ENCODE results near the gene CARF. TPM values are rescaled to one million over a fixed set of nuclear protein-coding genes. Genes with fewer than 3 reads are reported as not detected.
"Not testable (repeated sequence)": the region's sequence is repeated elsewhere in the genome, so short reads cannot be mapped to it uniquely, and the experiment has no call there.

The CARF gene
- 20.0 TPM for total RNA-seq

- FAIRE-seq (no peak), DNase-seq (ENCODE audit: low spot score in 2 of 2) (peak; percentile 80 to 86)
Observed at GRCh38 chr2:202911512-202912341, at the start of gene CARF, which contains the start of gene WDR12. TSS of gene CARF (plus strand) at chr2:202912275. CDS start at chr2:202941903, 29,628 bp downstream. TSS of gene WDR12 (minus strand) at chr2:202911673. CDS start at chr2:202911476, 197 bp downstream.

GRCh38 chr2:202870431-202871299, 41.4 kb upstream of the CARF start:
- peak; percentile 32 to 52 for DNase-seq (ENCODE audit: low spot score in 2 of 2)
- FAIRE-seq: no peak

GRCh38 chr2:202871300-202872141, 40.6 kb upstream of the CARF start, which contains the start of gene ICA1L:
TSS of gene ICA1L (minus strand) at chr2:202871766. CDS start at chr2:202829009, 42,757 bp downstream.
- FAIRE-seq (no peak), DNase-seq (ENCODE audit: low spot score in 2 of 2) (peak; percentile 64 to 69)

- DNase-seq (ENCODE audit: low spot score in 2 of 2) (no peak), FAIRE-seq (no peak)
Observed at GRCh38 chr2:202877699-202878098, 34.4 kb upstream of the CARF start.

- no peak for FAIRE-seq
- DNase-seq (ENCODE audit: low spot score in 2 of 2): no peak
Observed at GRCh38 chr2:202881570-202881969, 30.5 kb upstream of the CARF start.

GRCh38 chr2:202883987-202884675, 27.9 kb upstream of the CARF start:
- FAIRE-seq: no peak

GRCh38 chr2:202885190-202885589, 26.9 kb upstream of the CARF start:
- FAIRE-seq (no peak), DNase-seq (ENCODE audit: low spot score in 2 of 2) (no peak)

More at GRCh38 chr2:202883987-202884675, 27.9 kb upstream of the CARF start:
- no peak for DNase-seq (ENCODE audit: low spot score in 2 of 2)

- not testable (repeated sequence) for FAIRE-seq; DNase-seq (ENCODE audit: low spot score in 2 of 2)
Observed at GRCh38 chr2:202905507-202905906, 6.6 kb upstream of the CARF start.

- DNase-seq (ENCODE audit: low spot score in 2 of 2): no peak
- no peak for FAIRE-seq
Observed at GRCh38 chr2:202908186-202908585, 3.9 kb upstream of the CARF start.

- DNase-seq (ENCODE audit: low spot score in 2 of 2) (no peak), FAIRE-seq (no peak)
Observed at GRCh38 chr2:202909394-202910192, 2.5 kb upstream of the CARF start.

- not testable (repeated sequence) for FAIRE-seq; DNase-seq (ENCODE audit: low spot score in 2 of 2)
Observed at GRCh38 chr2:202910250-202910649, 1.8 kb upstream of the CARF start.

- DNase-seq (ENCODE audit: low spot score in 2 of 2): no peak
- no peak for FAIRE-seq
Observed at GRCh38 chr2:202910698-202911097, 1.4 kb upstream of the CARF start.

GRCh38 chr2:202911203-202911511, 918 bp upstream of the CARF start:
- DNase-seq (ENCODE audit: low spot score in 2 of 2) (no peak), FAIRE-seq (no peak)

- not testable (repeated sequence) for DNase-seq (ENCODE audit: low spot score in 2 of 2); FAIRE-seq
Observed at GRCh38 chr2:202912342-202913201, 497 bp downstream of the CARF start.

- FAIRE-seq (no peak), DNase-seq (ENCODE audit: low spot score in 2 of 2) (no peak)
Observed at GRCh38 chr2:202918860-202919259, 6.8 kb downstream of the CARF start.

- DNase-seq (ENCODE audit: low spot score in 2 of 2) (no peak), FAIRE-seq (no peak)
Observed at GRCh38 chr2:202932425-202933138, 20.5 kb downstream of the CARF start.

GRCh38 chr2:202933139-202933510, 21.1 kb downstream of the CARF start:
- FAIRE-seq: no peak
- no peak for DNase-seq (ENCODE audit: low spot score in 2 of 2)
